ENCODE measurements around the gene POLD3.

POLD3 gene

DNA sequence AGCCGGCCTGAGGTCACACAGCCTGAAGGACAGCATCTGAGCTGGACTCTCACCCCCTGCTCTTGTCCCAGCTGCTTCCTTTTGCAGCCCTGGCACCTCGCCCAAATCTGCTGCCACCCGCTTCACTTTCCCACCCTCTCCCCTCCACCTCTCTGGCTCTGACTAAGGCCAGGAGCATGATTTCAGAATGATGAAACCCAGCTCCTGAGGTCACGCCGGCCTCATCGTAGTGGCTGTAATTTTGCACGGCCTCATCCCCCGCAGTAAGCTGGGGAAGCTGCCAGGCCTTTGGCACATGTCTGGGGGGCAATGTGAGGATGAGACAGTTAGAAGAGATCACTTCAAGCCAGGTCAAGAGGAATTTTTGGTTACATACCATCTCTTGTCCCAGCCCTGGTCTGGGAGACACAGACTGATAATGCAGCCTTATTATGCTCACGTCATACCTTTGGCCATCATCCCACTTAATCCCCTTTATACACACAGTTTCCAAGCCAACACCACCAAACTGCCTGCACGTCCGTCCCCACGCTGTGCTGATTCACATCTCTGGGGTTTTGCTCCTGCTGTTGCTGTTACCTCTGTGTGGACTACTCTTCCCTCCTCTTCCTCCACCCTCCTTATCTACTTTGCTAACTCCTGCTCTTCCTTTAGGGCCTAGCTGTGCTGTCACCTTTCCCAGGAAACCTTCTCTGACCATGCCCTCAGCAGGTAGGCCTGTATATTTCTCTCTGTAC, 80.7 kb downstream of the POLD3 start:
- ATAC-seq = peak; percentile 87
- no peak for TF ChIP-seq ZFP30 (CRISPR knock-in tag; IDR thresholded peaks at IDR 0.05)
- TF ChIP-seq CSDC2 (CRISPR knock-in tag; IDR thresholded peaks at IDR 0.05) = no peak
- TF ChIP-seq, protein P1, sequence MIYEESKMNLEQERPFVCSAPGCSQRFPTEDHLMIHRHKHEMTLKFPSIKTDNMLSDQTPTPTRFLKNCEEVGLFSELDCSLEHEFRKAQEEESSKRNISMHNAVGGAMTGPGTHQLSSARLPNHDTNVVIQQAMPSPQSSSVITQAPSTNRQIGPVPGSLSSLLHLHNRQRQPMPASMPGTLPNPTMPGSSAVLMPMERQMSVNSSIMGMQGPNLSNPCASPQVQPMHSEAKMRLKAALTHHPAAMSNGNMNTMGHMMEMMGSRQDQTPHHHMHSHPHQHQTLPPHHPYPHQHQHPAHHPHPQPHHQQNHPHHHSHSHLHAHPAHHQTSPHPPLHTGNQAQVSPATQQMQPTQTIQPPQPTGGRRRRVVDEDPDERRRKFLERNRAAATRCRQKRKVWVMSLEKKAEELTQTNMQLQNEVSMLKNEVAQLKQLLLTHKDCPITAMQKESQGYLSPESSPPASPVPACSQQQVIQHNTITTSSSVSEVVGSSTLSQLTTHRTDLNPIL (CRISPR knock-in tag; IDR thresholded peaks at IDR 0.05; ENCODE audit: low read depth) = peak; percentile 59; the same call in 1 of the 2 replicates
- 0 out of 2 replicates have a peak, but pooled peaks have one; percentile 51 for TF ChIP-seq ZFP3 (CRISPR knock-in tag; IDR thresholded peaks at IDR 0.05)
- peak; percentile 31 for TF ChIP-seq ISL1 (CRISPR knock-in tag; IDR thresholded peaks at IDR 0.05)
- TF ChIP-seq, protein P2, sequence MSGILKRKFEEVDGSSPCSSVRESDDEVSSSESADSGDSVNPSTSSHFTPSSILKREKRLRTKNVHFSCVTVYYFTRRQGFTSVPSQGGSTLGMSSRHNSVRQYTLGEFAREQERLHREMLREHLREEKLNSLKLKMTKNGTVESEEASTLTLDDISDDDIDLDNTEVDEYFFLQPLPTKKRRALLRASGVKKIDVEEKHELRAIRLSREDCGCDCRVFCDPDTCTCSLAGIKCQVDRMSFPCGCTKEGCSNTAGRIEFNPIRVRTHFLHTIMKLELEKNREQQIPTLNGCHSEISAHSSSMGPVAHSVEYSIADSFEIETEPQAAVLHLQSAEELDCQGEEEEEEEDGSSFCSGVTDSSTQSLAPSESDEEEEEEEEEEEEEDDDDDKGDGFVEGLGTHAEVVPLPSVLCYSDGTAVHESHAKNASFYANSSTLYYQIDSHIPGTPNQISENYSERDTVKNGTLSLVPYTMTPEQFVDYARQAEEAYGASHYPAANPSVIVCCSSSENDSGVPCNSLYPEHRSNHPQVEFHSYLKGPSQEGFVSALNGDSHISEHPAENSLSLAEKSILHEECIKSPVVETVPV (CRISPR knock-in tag; IDR thresholded peaks at IDR 0.05) = no peak

DNA sequence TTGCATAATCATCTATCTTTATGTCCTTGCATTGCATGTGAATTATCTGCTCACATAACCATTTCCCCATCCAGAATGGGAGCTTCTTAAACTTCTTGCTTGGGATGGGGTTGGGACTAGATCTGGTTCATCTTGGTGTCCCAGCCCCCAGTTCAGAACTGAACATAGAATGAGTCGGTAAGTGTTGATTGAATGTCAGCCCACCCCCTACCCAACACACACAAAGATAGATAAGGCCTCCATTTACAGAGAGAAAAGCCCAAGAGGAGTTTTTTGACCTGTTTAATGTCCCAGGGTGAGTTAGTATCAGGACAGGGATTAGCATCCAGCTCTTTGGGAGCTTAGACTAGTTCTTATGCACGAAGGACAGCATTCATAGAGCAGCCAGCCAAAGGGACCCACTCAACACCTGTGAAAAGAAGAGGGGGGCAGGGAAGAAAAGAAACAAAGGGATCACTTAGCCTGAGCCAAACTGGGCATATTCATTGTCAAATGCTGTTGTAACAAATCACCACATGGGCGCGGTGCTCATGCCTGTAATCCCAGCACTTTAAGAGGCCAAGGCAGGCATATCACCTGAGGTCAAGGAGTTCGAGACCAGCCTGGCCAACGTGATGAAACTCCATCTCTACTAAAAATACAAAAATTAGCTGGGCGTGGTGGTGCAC, 81.4 kb downstream of the POLD3 start:
- TF ChIP-seq, protein P3, sequence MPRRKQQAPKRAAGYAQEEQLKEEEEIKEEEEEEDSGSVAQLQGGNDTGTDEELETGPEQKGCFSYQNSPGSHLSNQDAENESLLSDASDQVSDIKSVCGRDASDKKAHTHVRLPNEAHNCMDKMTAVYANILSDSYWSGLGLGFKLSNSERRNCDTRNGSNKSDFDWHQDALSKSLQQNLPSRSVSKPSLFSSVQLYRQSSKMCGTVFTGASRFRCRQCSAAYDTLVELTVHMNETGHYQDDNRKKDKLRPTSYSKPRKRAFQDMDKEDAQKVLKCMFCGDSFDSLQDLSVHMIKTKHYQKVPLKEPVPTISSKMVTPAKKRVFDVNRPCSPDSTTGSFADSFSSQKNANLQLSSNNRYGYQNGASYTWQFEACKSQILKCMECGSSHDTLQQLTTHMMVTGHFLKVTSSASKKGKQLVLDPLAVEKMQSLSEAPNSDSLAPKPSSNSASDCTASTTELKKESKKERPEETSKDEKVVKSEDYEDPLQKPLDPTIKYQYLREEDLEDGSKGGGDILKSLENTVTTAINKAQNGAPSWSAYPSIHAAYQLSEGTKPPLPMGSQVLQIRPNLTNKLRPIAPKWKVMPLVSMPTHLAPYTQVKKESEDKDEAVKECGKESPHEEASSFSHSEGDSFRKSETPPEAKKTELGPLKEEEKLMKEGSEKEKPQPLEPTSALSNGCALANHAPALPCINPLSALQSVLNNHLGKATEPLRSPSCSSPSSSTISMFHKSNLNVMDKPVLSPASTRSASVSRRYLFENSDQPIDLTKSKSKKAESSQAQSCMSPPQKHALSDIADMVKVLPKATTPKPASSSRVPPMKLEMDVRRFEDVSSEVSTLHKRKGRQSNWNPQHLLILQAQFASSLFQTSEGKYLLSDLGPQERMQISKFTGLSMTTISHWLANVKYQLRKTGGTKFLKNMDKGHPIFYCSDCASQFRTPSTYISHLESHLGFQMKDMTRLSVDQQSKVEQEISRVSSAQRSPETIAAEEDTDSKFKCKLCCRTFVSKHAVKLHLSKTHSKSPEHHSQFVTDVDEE (CRISPR knock-in tag; IDR thresholded peaks at IDR 0.05) = no peak
- TF ChIP-seq ZNF8 (CRISPR knock-in tag; IDR thresholded peaks at IDR 0.05) = no peak
- TF ChIP-seq CSDC2 (CRISPR knock-in tag; IDR thresholded peaks at IDR 0.05) = no peak
- TF ChIP-seq ZFP30 (CRISPR knock-in tag; IDR thresholded peaks at IDR 0.05) = no peak
- TF ChIP-seq, protein P1 (CRISPR knock-in tag; IDR thresholded peaks at IDR 0.05; ENCODE audit: low read depth) = no peak
- TF ChIP-seq ZC3H10 (CRISPR knock-in tag; IDR thresholded peaks at IDR 0.05) = no peak
- TF ChIP-seq SNAI2 (CRISPR knock-in tag; IDR thresholded peaks at IDR 0.05) = no peak
- TF ChIP-seq ZFP3 (CRISPR knock-in tag; IDR thresholded peaks at IDR 0.05) = no peak
- no peak for TF ChIP-seq ISL1 (CRISPR knock-in tag; IDR thresholded peaks at IDR 0.05)
- TF ChIP-seq GLIS3 (CRISPR knock-in tag; IDR thresholded peaks at IDR 0.05) = no peak
- no peak for TF ChIP-seq ZNF565 (CRISPR knock-in tag; conservative IDR thresholded peaks at IDR 0.05; ENCODE audit: low read depth)
- TF ChIP-seq, protein P4, sequence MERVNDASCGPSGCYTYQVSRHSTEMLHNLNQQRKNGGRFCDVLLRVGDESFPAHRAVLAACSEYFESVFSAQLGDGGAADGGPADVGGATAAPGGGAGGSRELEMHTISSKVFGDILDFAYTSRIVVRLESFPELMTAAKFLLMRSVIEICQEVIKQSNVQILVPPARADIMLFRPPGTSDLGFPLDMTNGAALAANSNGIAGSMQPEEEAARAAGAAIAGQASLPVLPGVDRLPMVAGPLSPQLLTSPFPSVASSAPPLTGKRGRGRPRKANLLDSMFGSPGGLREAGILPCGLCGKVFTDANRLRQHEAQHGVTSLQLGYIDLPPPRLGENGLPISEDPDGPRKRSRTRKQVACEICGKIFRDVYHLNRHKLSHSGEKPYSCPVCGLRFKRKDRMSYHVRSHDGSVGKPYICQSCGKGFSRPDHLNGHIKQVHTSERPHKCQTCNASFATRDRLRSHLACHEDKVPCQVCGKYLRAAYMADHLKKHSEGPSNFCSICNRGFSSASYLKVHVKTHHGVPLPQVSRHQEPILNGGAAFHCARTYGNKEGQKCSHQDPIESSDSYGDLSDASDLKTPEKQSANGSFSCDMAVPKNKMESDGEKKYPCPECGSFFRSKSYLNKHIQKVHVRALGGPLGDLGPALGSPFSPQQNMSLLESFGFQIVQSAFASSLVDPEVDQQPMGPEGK (CRISPR knock-in tag; IDR thresholded peaks at IDR 0.05; ENCODE audit: borderline replicate concordance) = no peak
- no peak for TF ChIP-seq TCF4 (CRISPR knock-in tag; IDR thresholded peaks at IDR 0.05; ENCODE audit: borderline replicate concordance)
- TF ChIP-seq, protein P2 (CRISPR knock-in tag; IDR thresholded peaks at IDR 0.05) = no peak
- TF ChIP-seq ARNTL (CRISPR knock-in tag; IDR thresholded peaks at IDR 0.05; ENCODE audit: borderline replicate concordance, low read depth) = no peak
- no peak for TF ChIP-seq ESRRG (CRISPR knock-in tag; IDR thresholded peaks at IDR 0.05)
- no peak for TF ChIP-seq BACH2 (CRISPR knock-in tag; IDR thresholded peaks at IDR 0.05; ENCODE audit: borderline replicate concordance)
- TF ChIP-seq PPARA (CRISPR knock-in tag; IDR thresholded peaks at IDR 0.05; ENCODE audit: borderline replicate concordance) = no peak
- no peak for TF ChIP-seq OSR1 (CRISPR knock-in tag; IDR thresholded peaks at IDR 0.05)
- no peak for TF ChIP-seq TOX (CRISPR knock-in tag; IDR thresholded peaks at IDR 0.05; ENCODE audit: borderline replicate concordance)
- ATAC-seq = no peak; the same call in 2 of the 3 replicates
